KMS-11 (cell line): ENCODE results near the gene TAOK2.
"Not testable (repeated sequence)": the region's sequence is repeated elsewhere in the genome, so short reads cannot be mapped to it uniquely, and the experiment has no call there.

Source experiments
- H2AFZ ChIP-seq: fragments of 200-600 bp; sonication (generic); 2 replicates; pipeline ENCODE4 v1.6.1; 2016; ENCODE audit warnings: antibody characterized with exemption, mixed run types, low read depth
- H3K27ac ChIP-seq: fragments of 200-600 bp; sonication (generic); 2 replicates; pipeline ENCODE4 v1.6.1; 2016; ENCODE audit warnings: mild to moderate bottlenecking, mixed run types
- H3K27me3 ChIP-seq: fragments of 200-600 bp; sonication (generic); 2 replicates; pipeline ENCODE4 v1.6.1; 2017; ENCODE audit warnings: mild to moderate bottlenecking, low read depth, mixed run types, moderate library complexity; ENCODE audit not compliant: insufficient read depth
- H3K36me3 ChIP-seq: fragments of 200-600 bp; sonication (generic); 2 replicates; pipeline ENCODE4 v1.6.1; 2017; ENCODE audit warnings: mild to moderate bottlenecking, mixed run types; ENCODE audit not compliant: insufficient read depth
- H3K4me1 ChIP-seq: fragments of 200-600 bp; sonication (generic); 2 replicates; pipeline ENCODE4 v1.6.1; 2016; ENCODE audit warnings: mild to moderate bottlenecking, low read depth, mixed run types; ENCODE audit not compliant: poor library complexity, severe bottlenecking
- H3K4me2 ChIP-seq: fragments of 200-600 bp; sonication (generic); 2 replicates; pipeline ENCODE4 v1.7.0; 2016; ENCODE audit warnings: mild to moderate bottlenecking, mixed run types
- H3K4me3 ChIP-seq: fragments of 200-600 bp; sonication (generic); IDR thresholded peaks from 2 replicates; pipeline ENCODE4 v1.6.1; 2017; ENCODE audit warnings: low read depth, low read length, mixed read lengths; ENCODE audit not compliant: insufficient read depth
- H3K79me2 ChIP-seq: fragments of 200-600 bp; sonication (generic); 2 replicates; pipeline ENCODE4 v1.6.1; 2016; ENCODE audit warnings: low read depth, mixed run types; ENCODE audit not compliant: insufficient read depth
- H3K9ac ChIP-seq: fragments of 200-600 bp; sonication (generic); 2 replicates; pipeline ENCODE4 v1.6.1; 2016; ENCODE audit warnings: mild to moderate bottlenecking, mixed run types
- H4K20me1 ChIP-seq: fragments of 200-600 bp; sonication (generic); 2 replicates; pipeline ENCODE4 v1.6.1; 2016; ENCODE audit warnings: mild to moderate bottlenecking, mixed run types; ENCODE audit not compliant: insufficient read depth
- CTCF ChIP-seq: fragments of 200-600 bp; sonication (generic); conservative IDR thresholded peaks from 2 replicates; pipeline ENCODE4 v1.6.1; 2017; ENCODE audit warnings: low read depth, mild to moderate bottlenecking, antibody characterized with exemption, low read length, moderate library complexity, mixed read lengths

The TAOK2 gene

GRCh38 chr16:30010844-30011713, 37.4 kb downstream of the TAOK2 start, which contains the start of gene DOC2A:
Gene DOC2A, minus strand, starts transcription at chr16:30011027. Its CDS starts 805 bp downstream, at chr16:30010222.
- Histone ChIP-seq H3K79me2 (no peaks in the 10 kb centered on the region), H3K4me1 (no peaks in the 10 kb centered on the region), H2AFZ (peak within 1 kb of the TSS; percentile 57), H3K36me3 (no peaks in the 10 kb centered on the region), H4K20me1 (no peaks in the 10 kb centered on the region), H3K9ac (no peak within 1 kb of the TSS), H3K27ac (no peak within 1 kb of the TSS), H3K4me3 (no peak within 1 kb of the TSS), H3K4me2 (peak within 1 kb of the TSS; percentile 42; the same call in 1 of the 2 replicates), H3K27me3 (peaks cover 31% of the 10 kb centered on the region)
- no peak for TF ChIP-seq CTCF

GRCh38 chr16:30011714-30012504, 38.2 kb downstream of the TAOK2 start:
- Histone ChIP-seq H3K4me3 (no peak overlapping the region), H4K20me1 (no peaks in the 10 kb centered on the region), H2AFZ (peak overlapping the region; percentile 57; the same call in 1 of the 2 replicates), H3K27me3 (peaks cover 34% of the 10 kb centered on the region), H3K36me3 (no peaks in the 10 kb centered on the region), H3K27ac (no peak overlapping the region), H3K79me2 (no peaks in the 10 kb centered on the region), H3K4me2 (no peak overlapping the region; the same call in 1 of the 2 replicates), H3K9ac (no peak overlapping the region), H3K4me1 (no peaks in the 10 kb centered on the region)
- TF ChIP-seq CTCF: no peak

- H3K4me1 ChIP-seq, H4K20me1 ChIP-seq, H3K79me2 ChIP-seq, H3K4me3 ChIP-seq, H3K9ac ChIP-seq, H2AFZ ChIP-seq, H3K27ac ChIP-seq, H3K4me2 ChIP-seq, H3K36me3 ChIP-seq: not testable (repeated sequence)
- peaks cover 36% of the 10 kb centered on the region for H3K27me3 ChIP-seq
Measured at GRCh38 chr16:30012598-30012997, 38.9 kb downstream of the TAOK2 start.

GRCh38 chr16:30015450-30015849, 41.8 kb downstream of the TAOK2 start:
- not testable (repeated sequence) for H3K4me1 ChIP-seq, H2AFZ ChIP-seq, H3K4me3 ChIP-seq, H3K36me3 ChIP-seq, H4K20me1 ChIP-seq, H3K9ac ChIP-seq, H3K79me2 ChIP-seq, H3K4me2 ChIP-seq, H3K27ac ChIP-seq
- peaks cover 28% of the 10 kb centered on the region for H3K27me3 ChIP-seq

- H3K36me3 ChIP-seq: no peaks in the 10 kb centered on the region
- H3K9ac ChIP-seq: no peak overlapping the region
- TF ChIP-seq CTCF: no peak
- H4K20me1 ChIP-seq: no peaks in the 10 kb centered on the region
- no peaks in the 10 kb centered on the region for H3K4me1 ChIP-seq
- no peak overlapping the region for H3K27ac ChIP-seq
- H3K4me3 ChIP-seq: no peak overlapping the region
- H3K27me3 ChIP-seq: peaks cover 31% of the 10 kb centered on the region
- H3K4me2 ChIP-seq: no peak overlapping the region
- no peaks in the 10 kb centered on the region for H3K79me2 ChIP-seq
- no peak overlapping the region for H2AFZ ChIP-seq
Measured at GRCh38 chr16:30016555-30017276, 43.0 kb downstream of the TAOK2 start.
